ENCODE measurements around the gene PCA3. TPM values are rescaled to one million over a fixed set of nuclear protein-coding genes. Genes with fewer than 3 reads are reported as not detected.

Gene PCA3
- total and polyA plus RNA-seq, 9 of the 15 experiments (the other 6 are each of a cell fraction or from before 2014, with no cell fraction given), result not detected

GRCh38 chr9:76720245-76720644, 44.0 kb upstream of the PCA3 start:
- Histone ChIP-seq H2AFZ (ENCODE audit: low read depth, low read length) (no peak overlapping the region), H3K4me2 (ENCODE audit: insufficient read depth, low read length) (no peak overlapping the region), H3K27me3 (ENCODE audit: control insufficient read depth in 2 of 2, insufficient read depth in 2 of 2, low read length in 2 of 2) (0 out of 5 replicates have a peak, but pooled peaks cover 0 to 2% of the 10 kb centered on the region in 2 experiments), H3K36me3 (ENCODE audit: control insufficient read depth, insufficient read depth, low read length) (no peaks in the 10 kb centered on the region), H3K27ac (ENCODE audit: extremely low read depth, low read depth, low read length) (no peak overlapping the region), H3K9me3 (replicated peaks; ENCODE audit: control insufficient read depth, insufficient read depth, low read depth, low read length) (no peaks in the 10 kb centered on the region), H4K20me1 (replicated peaks; ENCODE audit: control insufficient read depth, insufficient read depth, low read length) (no peaks in the 10 kb centered on the region), H3K9ac (ENCODE audit: insufficient read depth in 1 of 2, low read depth in 2 of 2, low read length in 2 of 2) (no peak overlapping the region), H3K4me3 (no peak overlapping the region), H3K9me1 (ENCODE audit: control insufficient read depth, insufficient read depth, low read length) (no peaks in the 10 kb centered on the region), H3K4me1 (replicated peaks in 1 of 2; ENCODE audit: control insufficient read depth in 2 of 2, insufficient read depth in 2 of 2, low read length in 2 of 2) (no peaks in the 10 kb centered on the region; a peak in 1 of 5 replicates), H3K79me2 (ENCODE audit: control insufficient read depth, insufficient read depth, low read length) (no peaks in the 10 kb centered on the region)
- no TSS peak for BruUV-seq (replicated peaks)
- in situ Hi-C loops (cut with MboI), result no loop called here
- POLR2A ChIA-PET, result no interaction called here
- 0% methylated on average over 3 of the region's 3 CpGs for WGBS (ENCODE audit: insufficient coverage, low coverage, missing lambda C conversion rate)
- CTCF ChIA-PET (ENCODE audit: low intra/inter-chr PET ratio), result no interaction called here
- ATAC-seq, result no peak
- no peak for DNase-seq (ENCODE audit: extremely low read depth in 1 of 4, low spot score in 3 of 4)
- no peak for FAIRE-seq
- intact Hi-C loops (cut with micrococcal nuclease), result no loop called here
- no peak for TF ChIP-seq VEZF1 (CRISPR knock-in tag; IDR thresholded peaks at IDR 0.05)
- no peak for TF ChIP-seq CBX5 (IDR thresholded peaks at IDR 0.05; ENCODE audit: borderline replicate concordance, low read depth)
- no peak for TF ChIP-seq CREB5 (CRISPR knock-in tag; IDR thresholded peaks at IDR 0.05)
- no peak for TF ChIP-seq AFF1 (IDR thresholded peaks at IDR 0.05; ENCODE audit: low read depth in 1 of 2, partially characterized antibody in 2 of 2)
- no peak for TF ChIP-seq ZBTB9 (CRISPR knock-in tag; IDR thresholded peaks at IDR 0.05)
- no peak for TF ChIP-seq EP400 (IDR thresholded peaks at IDR 0.05)
- TF ChIP-seq ETS1 (conservative IDR thresholded peaks at IDR 0.05; ENCODE audit: control insufficient read depth, low read depth, low read length), result no peak
- TF ChIP-seq ZNF395 (CRISPR knock-in tag; IDR thresholded peaks at IDR 0.05), result no peak
